ENCODE data around the gene HNF1A. TPM values are rescaled to one million over a fixed set of nuclear protein-coding genes. Genes with fewer than 3 reads are reported as not detected.
A peak's percentile ranks its signal among the peaks of the same experiment; 100 is the strongest.
"Not testable (repeated sequence)": the region's sequence is repeated elsewhere in the genome, so short reads cannot be mapped to it uniquely, and the experiment has no call there.

The HNF1A gene
- polyA plus RNA-seq, 3 donors from 2014 or later: not detected

GRCh38 chr12:120943482-120943881, 34.9 kb upstream of the HNF1A start:
- no peaks in the 10 kb centered on the region for H3K36me3 Mint-ChIP-seq
- H3K4me1 Mint-ChIP-seq: no peaks in the 10 kb centered on the region
- H3K9me3 Mint-ChIP-seq: no peaks in the 10 kb centered on the region
- no peak overlapping the region for H3K27ac Mint-ChIP-seq
- H3K4me3 Mint-ChIP-seq: no peak overlapping the region
- peaks cover 0 to 4% (median 2%) of the 10 kb centered on the region in 3 donors for H3K27me3 Mint-ChIP-seq (ENCODE audit: low read depth in 3 of 3)
- no peak for DNase-seq

GRCh38 chr12:120944645-120945217, 33.6 kb upstream of the HNF1A start:
- Mint-ChIP-seq H3K27ac (no peak overlapping the region), H3K27me3 (ENCODE audit: low read depth in 3 of 3) (peaks cover 0 to 3% (median 0%) of the 10 kb centered on the region in 3 donors), H3K9me3 (no peaks in the 10 kb centered on the region), H3K36me3 (no peaks in the 10 kb centered on the region), H3K4me3 (no peak overlapping the region), H3K4me1 (no peaks in the 10 kb centered on the region)
- peak; percentile 46 to 52 (median 46) for DNase-seq

GRCh38 chr12:120945516-120945915, 32.8 kb upstream of the HNF1A start:
- H3K4me1 Mint-ChIP-seq; H3K4me3 Mint-ChIP-seq; H3K36me3 Mint-ChIP-seq; DNase-seq; H3K27me3 Mint-ChIP-seq (ENCODE audit: low read depth in 3 of 3); H3K27ac Mint-ChIP-seq; H3K9me3 Mint-ChIP-seq: not testable (repeated sequence)

- H3K36me3 Mint-ChIP-seq; H3K27ac Mint-ChIP-seq; DNase-seq; H3K9me3 Mint-ChIP-seq; H3K4me1 Mint-ChIP-seq; H3K4me3 Mint-ChIP-seq; H3K27me3 Mint-ChIP-seq (ENCODE audit: low read depth in 3 of 3): not testable (repeated sequence)
Observed at GRCh38 chr12:120950260-120950799, 28.0 kb upstream of the HNF1A start.

GRCh38 chr12:120950807-120951206, 27.5 kb upstream of the HNF1A start:
- Mint-ChIP-seq H3K9me3 (no peaks in the 10 kb centered on the region), H3K27ac (no peak overlapping the region), H3K4me3 (no peak overlapping the region), H3K4me1 (no peaks in the 10 kb centered on the region), H3K36me3 (no peaks in the 10 kb centered on the region), H3K27me3 (ENCODE audit: low read depth in 3 of 3) (peaks cover 0 to 4% (median 0%) of the 10 kb centered on the region in 3 donors)
- no peak for DNase-seq

GRCh38 chr12:120955232-120955631, 23.1 kb upstream of the HNF1A start:
- Mint-ChIP-seq H3K27ac (no peak overlapping the region), H3K4me3 (no peak overlapping the region), H3K36me3 (no peaks in the 10 kb centered on the region), H3K4me1 (no peaks in the 10 kb centered on the region), H3K9me3 (no peaks in the 10 kb centered on the region), H3K27me3 (ENCODE audit: low read depth in 3 of 3) (peaks cover 0 to 3% (median 2%) of the 10 kb centered on the region in 3 donors)
- DNase-seq: no peak

GRCh38 chr12:120956579-120957300, 21.6 kb upstream of the HNF1A start:
- H3K4me1 Mint-ChIP-seq: no peaks in the 10 kb centered on the region
- H3K27me3 Mint-ChIP-seq (ENCODE audit: low read depth in 3 of 3): peaks cover 0 to 3% (median under 1%) of the 10 kb centered on the region in 3 donors
- no peak for DNase-seq
- H3K4me3 Mint-ChIP-seq: no peak overlapping the region
- H3K9me3 Mint-ChIP-seq: no peaks in the 10 kb centered on the region
- no peaks in the 10 kb centered on the region for H3K36me3 Mint-ChIP-seq
- peak overlapping the region in 1 of 6 donors; percentile 50 for H3K27ac Mint-ChIP-seq

GRCh38 chr12:120959111-120959878, 19.0 kb upstream of the HNF1A start:
- Mint-ChIP-seq H3K4me3 (peak overlapping the region in 2 of 5 donors; percentile 19 to 63), H3K9me3 (peaks cover 0 to 1% (median 0%) of the 10 kb centered on the region in 6 donors), H3K36me3 (no peaks in the 10 kb centered on the region), H3K4me1 (no peaks in the 10 kb centered on the region), H3K27me3 (ENCODE audit: low read depth in 3 of 3) (peaks cover 0 to 3% (median 0%) of the 10 kb centered on the region in 3 donors), H3K27ac (peak overlapping the region in 2 of 6 donors; percentile 6 to 71)
- DNase-seq: no peak

GRCh38 chr12:120960657-120961056, 17.7 kb upstream of the HNF1A start:
- no peak for DNase-seq
- Mint-ChIP-seq H3K4me1 (no peaks in the 10 kb centered on the region), H3K9me3 (peaks cover 0 to 1% (median 0%) of the 10 kb centered on the region in 6 donors), H3K27ac (no peak overlapping the region), H3K36me3 (no peaks in the 10 kb centered on the region), H3K27me3 (ENCODE audit: low read depth in 3 of 3) (peaks cover 0 to 3% (median 0%) of the 10 kb centered on the region in 3 donors), H3K4me3 (peak overlapping the region in 1 of 5 donors; percentile 63)

GRCh38 chr12:120961604-120962531, 16.5 kb upstream of the HNF1A start:
- Mint-ChIP-seq H3K4me1 (no peaks in the 10 kb centered on the region), H3K36me3 (no peaks in the 10 kb centered on the region), H3K4me3 (no peak overlapping the region), H3K27ac (no peak overlapping the region), H3K27me3 (ENCODE audit: low read depth in 3 of 3) (peaks cover 0 to 3% (median 0%) of the 10 kb centered on the region in 3 donors), H3K9me3 (peaks cover 0 to 1% (median 0%) of the 10 kb centered on the region in 6 donors)
- DNase-seq: no peak

- Mint-ChIP-seq H3K27me3 (ENCODE audit: low read depth in 3 of 3) (peaks cover 0 to 5% (median 1%) of the 10 kb centered on the region in 3 donors), H3K9me3 (peaks cover 0 to 1% (median 0%) of the 10 kb centered on the region in 6 donors), H3K4me3 (no peak overlapping the region), H3K4me1 (no peaks in the 10 kb centered on the region), H3K27ac (no peak overlapping the region), H3K36me3 (no peaks in the 10 kb centered on the region)
- no peak for DNase-seq
Observed at GRCh38 chr12:120962532-120963020, 15.8 kb upstream of the HNF1A start.

GRCh38 chr12:120964298-120964697, 14.0 kb upstream of the HNF1A start:
- Mint-ChIP-seq H3K4me3 (no peak overlapping the region), H3K4me1 (no peaks in the 10 kb centered on the region), H3K27me3 (ENCODE audit: low read depth in 3 of 3) (peaks cover 0 to 5% (median 2%) of the 10 kb centered on the region in 3 donors), H3K9me3 (peaks cover 0 to 1% (median 0%) of the 10 kb centered on the region in 6 donors), H3K27ac (no peak overlapping the region), H3K36me3 (no peaks in the 10 kb centered on the region)
- no peak for DNase-seq

- Mint-ChIP-seq H3K27me3 (ENCODE audit: low read depth in 3 of 3) (peaks cover 0 to 5% (median 2%) of the 10 kb centered on the region in 3 donors), H3K4me1 (no peaks in the 10 kb centered on the region), H3K4me3 (no peak overlapping the region), H3K9me3 (peaks cover 0 to 1% (median 0%) of the 10 kb centered on the region in 6 donors), H3K36me3 (no peaks in the 10 kb centered on the region), H3K27ac (no peak overlapping the region)
- DNase-seq: no peak
Observed at GRCh38 chr12:120965534-120966091, 12.7 kb upstream of the HNF1A start.
